Calu3 (cell line): Measurements from ENCODE around the gene CLASP2. TPM values are rescaled to one million over a fixed set of nuclear protein-coding genes. Genes with fewer than 3 reads are reported as not detected.

Experiments
- BruUV-seq: library from RNA; stranded (reverse); fragments of 400-500 nt; replicated peaks from 2 replicates; lab custom pipeline; 2021; lab: Mats Ljungman, UMichigan
- CTCF ChIA-PET: fragments of 300-600 bp; sonication (Branson Sonifier 250); formaldehyde crosslinking; loops from one replicate; lab custom pipeline; 2022; ENCODE audit warnings: antibody characterized with exemption; lab: Charles Lee
- DNase-seq: peaks from one replicate; pipeline ENCODE4 v3.0.0; 2022
- H3K27ac Mint-ChIP-seq: one replicate; pipeline ENCODE4 v1.8.0; 2022; ENCODE audit warnings: mixed read lengths; ENCODE audit not compliant: unreplicated experiment
- H3K27me3 Mint-ChIP-seq: one replicate; pipeline ENCODE4 v1.8.0; 2022; ENCODE audit warnings: mixed read lengths; ENCODE audit not compliant: unreplicated experiment
- H3K36me3 Mint-ChIP-seq: one replicate; pipeline ENCODE4 v1.8.0; 2022; ENCODE audit warnings: mild to moderate bottlenecking, moderate library complexity, mixed read lengths; ENCODE audit not compliant: insufficient read depth, unreplicated experiment
- H3K4me1 Mint-ChIP-seq: one replicate; pipeline ENCODE4 v1.8.0; 2022; ENCODE audit warnings: mild to moderate bottlenecking, low read depth, mixed read lengths; ENCODE audit not compliant: unreplicated experiment
- H3K4me3 Mint-ChIP-seq: one replicate; pipeline ENCODE4 v1.8.0; 2022; ENCODE audit warnings: mild to moderate bottlenecking, low read depth, moderate library complexity, mixed read lengths; ENCODE audit not compliant: unreplicated experiment
- H3K9me3 Mint-ChIP-seq: one replicate; pipeline ENCODE4 v1.8.0; 2022; ENCODE audit warnings: low read depth, mixed read lengths; ENCODE audit not compliant: unreplicated experiment
- intact Hi-C: fragments of 100-400 bp; cut with micrococcal nuclease; formaldehyde crosslinking; loops from one replicate; pipeline ENCODE4 v1.10.0; 2022; ENCODE audit not compliant: unreplicated experiment
- total RNA-seq: library from RNA; stranded (reverse); gene quantifications from 2 replicates; pipeline ENCODE4 v1.2.3, GENCODE V29; 2022
- TF ChIP-seq, protein P1 (sequence below): fragments of 200-600 bp; IDR thresholded peaks from one replicate; pipeline ENCODE4 v1.8.0; 2022; ENCODE audit warnings: antibody characterized with exemption; ENCODE audit not compliant: unreplicated experiment

The CLASP2 gene
- total RNA-seq, 1 experiment from 2014 or later = 56.4 TPM

DNA sequence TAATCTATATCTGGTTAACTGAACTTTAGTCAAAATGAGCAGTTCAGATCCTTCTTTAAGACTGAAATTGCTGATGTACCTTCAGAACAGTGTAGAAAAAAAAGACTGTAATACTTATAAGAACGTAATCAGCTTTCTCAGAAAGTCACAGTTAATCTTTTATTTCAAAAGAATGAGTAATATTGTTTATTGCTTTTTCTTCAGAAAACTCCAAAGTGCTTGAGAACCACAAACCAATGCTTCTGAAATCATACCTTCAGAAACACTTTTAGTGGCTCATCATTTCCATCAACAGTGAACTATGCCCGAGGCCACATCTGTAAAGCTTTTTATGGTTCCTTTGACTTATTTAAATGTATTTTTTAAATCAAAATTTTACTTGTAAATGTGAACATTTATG, 33.3 kb upstream of the CLASP2 start:
- Mint-ChIP-seq H3K4me3 (no peak overlapping the region), H3K9me3 (peaks cover 6% of the 10 kb centered on the region), H3K27me3 (no peaks in the 10 kb centered on the region), H3K27ac (no peak overlapping the region), H3K4me1 (no peaks in the 10 kb centered on the region), H3K36me3 (no peaks in the 10 kb centered on the region)
- DNase-seq = no peak
- TF ChIP-seq, protein P1, sequence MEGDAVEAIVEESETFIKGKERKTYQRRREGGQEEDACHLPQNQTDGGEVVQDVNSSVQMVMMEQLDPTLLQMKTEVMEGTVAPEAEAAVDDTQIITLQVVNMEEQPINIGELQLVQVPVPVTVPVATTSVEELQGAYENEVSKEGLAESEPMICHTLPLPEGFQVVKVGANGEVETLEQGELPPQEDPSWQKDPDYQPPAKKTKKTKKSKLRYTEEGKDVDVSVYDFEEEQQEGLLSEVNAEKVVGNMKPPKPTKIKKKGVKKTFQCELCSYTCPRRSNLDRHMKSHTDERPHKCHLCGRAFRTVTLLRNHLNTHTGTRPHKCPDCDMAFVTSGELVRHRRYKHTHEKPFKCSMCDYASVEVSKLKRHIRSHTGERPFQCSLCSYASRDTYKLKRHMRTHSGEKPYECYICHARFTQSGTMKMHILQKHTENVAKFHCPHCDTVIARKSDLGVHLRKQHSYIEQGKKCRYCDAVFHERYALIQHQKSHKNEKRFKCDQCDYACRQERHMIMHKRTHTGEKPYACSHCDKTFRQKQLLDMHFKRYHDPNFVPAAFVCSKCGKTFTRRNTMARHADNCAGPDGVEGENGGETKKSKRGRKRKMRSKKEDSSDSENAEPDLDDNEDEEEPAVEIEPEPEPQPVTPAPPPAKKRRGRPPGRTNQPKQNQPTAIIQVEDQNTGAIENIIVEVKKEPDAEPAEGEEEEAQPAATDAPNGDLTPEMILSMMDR = no peak
- intact Hi-C loops = no loop called here
- CTCF ChIA-PET = interaction anchor here (0.7 kb wide), 1 partner anchor 92 kb away, joined by 3 read pairs; no protein-coding TSS in a partner anchor
- no TSS peak for BruUV-seq

DNA sequence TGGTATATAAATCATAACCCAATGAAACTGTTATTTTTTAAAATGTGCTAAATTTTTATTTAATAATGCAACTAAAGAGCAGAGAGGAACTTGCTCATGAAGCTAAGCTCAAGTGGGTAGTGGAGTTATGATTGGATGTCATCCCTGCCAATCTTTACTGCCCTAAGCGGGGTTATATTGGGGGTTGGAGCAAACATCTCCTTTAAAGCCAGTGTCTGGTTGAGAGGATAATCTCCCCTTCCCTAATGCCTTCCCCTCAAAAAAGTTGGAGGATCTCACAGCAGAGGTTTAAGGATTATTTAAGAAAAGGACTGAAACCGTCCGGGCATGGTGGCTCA, 32.1 kb upstream of the CLASP2 start:
- H3K4me1 Mint-ChIP-seq = no peaks in the 10 kb centered on the region
- no peak for DNase-seq
- H3K9me3 Mint-ChIP-seq = peaks cover 6% of the 10 kb centered on the region
- CTCF ChIA-PET = interaction anchor here (0.7 kb wide), 2 partner anchors 115 to 195 kb away, joined by 4 to 6 read pairs; no protein-coding TSS in a partner anchor
- H3K27me3 Mint-ChIP-seq = no peaks in the 10 kb centered on the region
- no peak overlapping the region for H3K4me3 Mint-ChIP-seq
- no peak overlapping the region for H3K27ac Mint-ChIP-seq
- TF ChIP-seq, protein P1 = no peak
- no TSS peak for BruUV-seq
- H3K36me3 Mint-ChIP-seq = no peaks in the 10 kb centered on the region
- intact Hi-C loops = no loop called here

DNA sequence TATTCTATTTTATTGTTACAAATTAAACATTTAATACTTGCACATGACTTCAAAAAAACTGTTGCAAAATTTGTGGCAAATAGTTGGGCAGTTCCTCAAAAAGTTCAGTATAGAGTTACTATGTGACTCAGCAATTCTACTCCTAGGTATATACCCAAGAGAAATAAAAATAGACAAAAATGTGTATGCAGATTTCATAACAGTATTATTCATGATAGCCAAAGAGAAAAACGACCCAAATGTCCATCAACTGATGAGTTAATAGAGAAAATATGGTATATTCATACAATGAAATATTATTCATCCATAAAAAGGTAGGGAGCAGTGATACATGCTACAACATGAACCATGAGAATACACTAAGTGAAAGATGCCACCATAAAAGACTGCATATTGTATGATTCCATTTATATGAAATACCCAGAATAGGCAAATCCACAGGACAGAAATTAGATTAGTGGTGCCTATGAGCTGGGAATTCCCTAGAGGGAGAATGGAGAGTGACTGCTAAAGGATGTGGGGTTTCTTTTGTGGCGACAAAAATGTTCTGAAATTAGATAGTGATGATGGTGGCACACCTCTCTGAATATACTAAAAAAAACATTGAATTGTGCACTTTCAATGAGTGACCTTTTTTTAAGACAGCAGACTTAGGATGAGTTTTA, 31.6 kb upstream of the CLASP2 start:
- intact Hi-C loops = no loop called here
- TF ChIP-seq, protein P1 = no peak
- DNase-seq = no peak
- CTCF ChIA-PET = interaction anchor here (0.7 kb wide), 1 partner anchor 194 kb away, joined by 6 read pairs; no protein-coding TSS in a partner anchor
- Mint-ChIP-seq H3K9me3 (peaks cover 3% of the 10 kb centered on the region), H3K36me3 (no peaks in the 10 kb centered on the region), H3K27me3 (no peaks in the 10 kb centered on the region), H3K4me1 (no peaks in the 10 kb centered on the region), H3K27ac (no peak overlapping the region), H3K4me3 (no peak overlapping the region)
- BruUV-seq = no TSS peak

DNA sequence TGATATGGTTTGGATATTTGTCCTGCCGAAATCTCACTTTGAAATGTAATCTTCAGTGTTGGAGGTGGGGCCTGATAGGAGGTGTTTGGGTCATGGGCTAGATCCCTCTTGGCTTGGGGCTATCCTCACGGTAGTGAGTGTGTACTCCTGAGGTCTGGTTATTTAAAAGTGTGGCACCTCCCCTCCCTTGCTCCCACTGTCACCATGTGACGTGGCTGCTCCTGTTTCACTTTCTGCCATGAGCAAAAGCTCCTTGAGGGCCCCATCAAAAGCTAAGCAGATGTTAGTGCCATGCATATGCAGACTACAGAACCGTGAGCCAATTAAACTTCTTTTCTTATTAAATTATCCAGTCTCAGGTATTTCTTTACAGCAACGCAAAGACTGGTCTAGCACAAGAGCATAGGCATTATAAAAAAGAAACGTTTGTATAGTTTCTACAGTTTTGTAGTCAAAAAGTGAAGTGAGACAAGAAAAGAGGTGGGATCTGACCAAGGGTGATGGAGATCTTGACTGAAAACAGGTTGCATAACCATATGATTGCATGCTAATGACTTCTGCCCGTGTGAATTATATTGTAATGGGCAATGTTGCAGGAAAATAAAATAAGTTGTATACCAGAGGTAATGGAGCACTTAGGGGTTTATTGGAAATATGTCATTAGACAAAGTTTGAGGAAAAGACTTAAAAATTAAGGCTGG, 28.5 kb upstream of the CLASP2 start:
- DNase-seq = no peak
- intact Hi-C loops = no loop called here
- CTCF ChIA-PET = no interaction called here
- H3K4me1 Mint-ChIP-seq = no peaks in the 10 kb centered on the region
- H3K9me3 Mint-ChIP-seq = no peaks in the 10 kb centered on the region
- no peak overlapping the region for H3K4me3 Mint-ChIP-seq
- H3K27ac Mint-ChIP-seq = no peak overlapping the region
- BruUV-seq = no TSS peak
- H3K36me3 Mint-ChIP-seq = no peaks in the 10 kb centered on the region
- no peaks in the 10 kb centered on the region for H3K27me3 Mint-ChIP-seq
- TF ChIP-seq, protein P1 = no peak
